K562 (cell line): ENCODE measurements around the gene TAS2R7.

ENCODE experiments used
- CEBPB ChIP-seq: fragments of 450-650 bp; IDR thresholded peaks from 2 replicates; pipeline ENCODE4 v1.6.1; 2016; ENCODE audit warnings: missing genetic modification characterization, missing compliant biosample characterization
- CTCF ChIP-seq, 3 experiments: IDR thresholded peaks in 2 of 3; conservative IDR thresholded peaks in 1 of 3; 2 replicates each; pipeline ENCODE4 v1.5.1; 2011 to 2012; ENCODE audit warnings: low read length in 3 of 3, mild to moderate bottlenecking in 3 of 3, control low read depth in 2 of 3, improper control_type of control experiment in 1 of 3, inconsistent platforms in 1 of 3, low read depth in 1 of 3, mixed read lengths in 1 of 3, moderate library complexity in 1 of 3; ENCODE audit not compliant: insufficient read depth in 2 of 3
- FOXK1 ChIP-seq: sonication (generic); formaldehyde crosslinking; IDR thresholded peaks from 2 replicates; pipeline ENCODE4 v1.8.0; 2022; ENCODE audit warnings: missing genetic modification reagents, mild to moderate bottlenecking, borderline replicate concordance
- FOXK2 ChIP-seq, 2 experiments: fragments of 450-650 bp; IDR thresholded peaks in 1 of 2; conservative IDR thresholded peaks in 1 of 2; 2 replicates each; pipeline ENCODE4 v1.6.1; 2016; ENCODE audit warnings: low read depth in 2 of 2, mild to moderate bottlenecking in 1 of 2
- MAFK ChIP-seq: IDR thresholded peaks from 2 replicates; pipeline ENCODE4 v1.6.1; 2011; ENCODE audit warnings: low read length, improper control_type of control experiment
- POLR2A ChIP-seq: fragments of 450-650 bp; conservative IDR thresholded peaks from 2 replicates; pipeline ENCODE4 v1.6.1; 2016
- TARDBP ChIP-seq: fragments of 450-650 bp; IDR thresholded peaks from 2 replicates; pipeline ENCODE4 v1.6.1; 2016
- TEAD4 ChIP-seq, 2 experiments: sonication (generic) in 1 of 2; formaldehyde crosslinking in 1 of 2; IDR thresholded peaks; 2 replicates each; pipeline versions ENCODE4 v1.6.1 to v1.8.0; 2012 to 2022; ENCODE audit warnings: borderline replicate concordance in 1 of 2, inconsistent platforms in 1 of 2, low read length in 1 of 2, mild to moderate bottlenecking in 1 of 2, missing genetic modification reagents in 1 of 2
- TFAM ChIP-seq: fragments of 250-450 bp; sonication (Bioruptor Pico); conservative IDR thresholded peaks from 2 replicates; pipeline ENCODE4 v1.5.0; 2021; ENCODE audit warnings: mild to moderate bottlenecking, moderate library complexity
- YY1 ChIP-seq, 3 experiments: IDR thresholded peaks; 2 replicates each; pipeline ENCODE4 v1.6.1; 2011; ENCODE audit warnings: low read length in 2 of 3, mild to moderate bottlenecking in 2 of 3, moderate library complexity in 2 of 3, borderline replicate concordance in 1 of 3, control low read depth in 1 of 3, low read depth in 1 of 3; ENCODE audit not compliant: insufficient read depth in 3 of 3, insufficient replicate concordance in 2 of 3, control insufficient read depth in 1 of 3, insufficient read length in 1 of 3; ENCODE audit errors: extremely low read depth in 1 of 3
- ZNF121 ChIP-seq: sonication (generic); formaldehyde crosslinking; conservative IDR thresholded peaks from 2 replicates; pipeline ENCODE4 v1.8.0; 2022; ENCODE audit warnings: missing genetic modification reagents
- TF ChIP-seq, protein P1 (sequence below): sonication (generic); formaldehyde crosslinking; IDR thresholded peaks from 2 replicates; pipeline ENCODE4 v1.8.0; 2023; ENCODE audit warnings: mild to moderate bottlenecking, missing genetic modification reagents

DNA sequence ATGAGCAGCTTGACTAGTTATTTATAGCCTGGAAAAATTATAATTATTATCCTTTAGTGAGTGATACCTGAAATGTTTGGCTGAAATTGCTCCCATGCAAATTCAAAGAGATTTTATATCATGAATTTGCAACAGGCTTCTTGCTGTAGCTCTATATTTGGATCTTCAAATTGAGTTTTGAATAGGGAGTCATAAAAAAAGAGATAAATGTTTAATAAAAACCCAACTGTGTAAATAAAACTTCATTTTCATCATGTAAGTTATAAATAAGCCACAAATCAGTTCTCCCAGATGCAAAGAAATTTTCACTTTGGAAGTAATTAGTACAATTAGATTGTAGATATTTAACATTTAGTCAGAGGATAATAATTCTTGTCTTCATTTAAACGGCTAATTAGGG is 4.8 kb upstream of the TAS2R7 start, which contains the start of gene TAS2R8:
- no peak for TF ChIP-seq TEAD4 (IDR thresholded peaks at IDR 0.05; ENCODE audit: low read length)
- no peak for TF ChIP-seq TEAD4 (CRISPR knock-in tag; IDR thresholded peaks at IDR 0.05; ENCODE audit: borderline replicate concordance)
- no peak for TF ChIP-seq CEBPB (tag)
- no peak for TF ChIP-seq TARDBP
- no peak for TF ChIP-seq POLR2A
- no peak for TF ChIP-seq YY1 (IDR thresholded peaks at IDR 0.05; ENCODE audit: borderline replicate concordance in 1 of 3, control insufficient read depth in 1 of 3, extremely low read depth in 1 of 3, insufficient read depth in 3 of 3, insufficient read length in 1 of 3, insufficient replicate concordance in 2 of 3, low read depth in 1 of 3, low read length in 2 of 3)
- no peak for TF ChIP-seq ZNF121 (CRISPR knock-in tag)
- no peak for TF ChIP-seq MAFK
- no peak for TF ChIP-seq CTCF (IDR thresholded peaks at IDR 0.05 in 2 of 3, conservative IDR thresholded peaks at IDR 0.05 in 1 of 3; ENCODE audit: insufficient read depth in 2 of 3, low read depth in 1 of 3, low read length in 3 of 3)
- no peak for TF ChIP-seq FOXK1
- TF ChIP-seq, protein P1, sequence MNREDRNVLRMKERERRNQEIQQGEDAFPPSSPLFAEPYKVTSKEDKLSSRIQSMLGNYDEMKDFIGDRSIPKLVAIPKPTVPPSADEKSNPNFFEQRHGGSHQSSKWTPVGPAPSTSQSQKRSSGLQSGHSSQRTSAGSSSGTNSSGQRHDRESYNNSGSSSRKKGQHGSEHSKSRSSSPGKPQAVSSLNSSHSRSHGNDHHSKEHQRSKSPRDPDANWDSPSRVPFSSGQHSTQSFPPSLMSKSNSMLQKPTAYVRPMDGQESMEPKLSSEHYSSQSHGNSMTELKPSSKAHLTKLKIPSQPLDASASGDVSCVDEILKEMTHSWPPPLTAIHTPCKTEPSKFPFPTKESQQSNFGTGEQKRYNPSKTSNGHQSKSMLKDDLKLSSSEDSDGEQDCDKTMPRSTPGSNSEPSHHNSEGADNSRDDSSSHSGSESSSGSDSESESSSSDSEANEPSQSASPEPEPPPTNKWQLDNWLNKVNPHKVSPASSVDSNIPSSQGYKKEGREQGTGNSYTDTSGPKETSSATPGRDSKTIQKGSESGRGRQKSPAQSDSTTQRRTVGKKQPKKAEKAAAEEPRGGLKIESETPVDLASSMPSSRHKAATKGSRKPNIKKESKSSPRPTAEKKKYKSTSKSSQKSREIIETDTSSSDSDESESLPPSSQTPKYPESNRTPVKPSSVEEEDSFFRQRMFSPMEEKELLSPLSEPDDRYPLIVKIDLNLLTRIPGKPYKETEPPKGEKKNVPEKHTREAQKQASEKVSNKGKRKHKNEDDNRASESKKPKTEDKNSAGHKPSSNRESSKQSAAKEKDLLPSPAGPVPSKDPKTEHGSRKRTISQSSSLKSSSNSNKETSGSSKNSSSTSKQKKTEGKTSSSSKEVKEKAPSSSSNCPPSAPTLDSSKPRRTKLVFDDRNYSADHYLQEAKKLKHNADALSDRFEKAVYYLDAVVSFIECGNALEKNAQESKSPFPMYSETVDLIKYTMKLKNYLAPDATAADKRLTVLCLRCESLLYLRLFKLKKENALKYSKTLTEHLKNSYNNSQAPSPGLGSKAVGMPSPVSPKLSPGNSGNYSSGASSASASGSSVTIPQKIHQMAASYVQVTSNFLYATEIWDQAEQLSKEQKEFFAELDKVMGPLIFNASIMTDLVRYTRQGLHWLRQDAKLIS, result no peak
- no peak for TF ChIP-seq TFAM (CRISPR knock-in tag)
- TF ChIP-seq FOXK2 (conservative IDR thresholded peaks at IDR 0.05 in 1 of 2, IDR thresholded peaks at IDR 0.05 in 1 of 2; ENCODE audit: low read depth in 2 of 2), result no peak
